Epidermal melanocyte (primary cell): ENCODE measurements around the gene DLG2.

Experiments
- DNase-seq: peaks from one replicate; pipeline ENCODE4 v3.0.0; 2011; ENCODE audit warnings: low spot score; ENCODE audit not compliant: insufficient read length

Gene DLG2

GRCh38 chr11:84295815-84296214, 1331.3 kb downstream of the DLG2 start:
- no peak for DNase-seq

DNA sequence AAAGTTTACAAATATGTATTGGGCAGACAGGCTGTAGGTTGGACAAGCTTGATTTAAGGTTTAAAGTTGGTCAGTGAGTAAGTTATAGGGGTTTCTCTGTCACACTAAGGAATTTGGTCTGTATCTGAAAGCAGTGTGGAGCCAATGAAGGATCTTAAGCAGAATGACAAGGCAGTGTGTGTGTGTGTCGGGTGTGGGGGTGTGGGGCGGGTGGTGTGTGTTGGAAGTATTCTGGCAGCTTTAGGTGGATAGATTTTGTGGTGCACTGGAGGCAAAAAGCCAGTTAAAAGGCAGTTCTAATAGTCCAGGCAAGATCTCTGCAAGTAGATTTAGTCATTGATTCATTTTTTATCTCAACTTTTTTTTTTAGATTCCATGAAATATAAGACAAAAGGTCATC, 1334.2 kb downstream of the DLG2 start:
- DNase-seq, result no peak

- no peak for DNase-seq
Observed at GRCh38 chr11:84292006-84292405, 1335.1 kb downstream of the DLG2 start.

DNA sequence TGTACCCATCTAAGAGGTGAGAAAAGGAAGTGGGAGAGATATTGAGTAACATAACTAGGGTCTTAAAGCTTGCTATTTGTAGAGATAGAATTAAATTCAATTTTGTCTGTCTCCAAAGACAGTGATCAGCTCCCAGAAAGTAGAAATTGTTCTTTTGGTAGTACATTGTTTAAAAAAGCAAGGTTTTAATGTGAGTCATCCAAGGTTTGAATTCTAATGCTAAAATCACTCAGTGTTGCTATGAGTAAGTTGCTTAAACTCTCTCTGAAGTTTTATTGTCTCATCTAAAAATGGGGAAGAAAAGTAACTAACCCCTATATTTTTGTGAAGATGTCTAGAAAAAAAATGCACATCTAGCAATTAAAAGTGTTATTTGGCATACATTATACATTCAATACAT, 1336.5 kb downstream of the DLG2 start:
- no peak for DNase-seq

GRCh38 chr11:84289381-84289906, 1337.7 kb downstream of the DLG2 start:
- DNase-seq, result no peak

GRCh38 chr11:84273541-84273940, 1353.6 kb downstream of the DLG2 start:
- DNase-seq, result no peak

GRCh38 chr11:84270466-84270865, 1356.7 kb downstream of the DLG2 start:
- DNase-seq, result no peak

DNA sequence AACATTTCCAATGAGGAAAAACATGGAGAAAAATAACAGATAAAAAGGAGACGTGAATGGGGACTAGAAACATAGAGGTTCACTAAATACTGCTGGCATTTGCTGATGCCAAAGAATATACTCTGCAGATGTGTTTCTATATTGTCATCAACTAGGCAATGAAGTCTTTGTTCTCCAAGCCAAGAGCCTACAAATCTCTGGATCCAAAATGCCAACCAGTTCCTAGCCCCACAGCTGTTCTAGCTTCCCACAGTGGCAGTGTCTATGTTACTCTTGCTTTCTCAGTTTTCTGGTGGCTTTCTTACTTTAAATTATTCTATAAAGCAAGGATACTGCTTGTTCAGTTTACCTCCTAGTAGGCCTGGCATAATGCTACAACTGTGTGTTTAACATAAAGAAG, 1363.1 kb downstream of the DLG2 start:
- DNase-seq, result no peak

- DNase-seq, result no peak
Observed at GRCh38 chr11:84261707-84262106, 1365.4 kb downstream of the DLG2 start.

DNA sequence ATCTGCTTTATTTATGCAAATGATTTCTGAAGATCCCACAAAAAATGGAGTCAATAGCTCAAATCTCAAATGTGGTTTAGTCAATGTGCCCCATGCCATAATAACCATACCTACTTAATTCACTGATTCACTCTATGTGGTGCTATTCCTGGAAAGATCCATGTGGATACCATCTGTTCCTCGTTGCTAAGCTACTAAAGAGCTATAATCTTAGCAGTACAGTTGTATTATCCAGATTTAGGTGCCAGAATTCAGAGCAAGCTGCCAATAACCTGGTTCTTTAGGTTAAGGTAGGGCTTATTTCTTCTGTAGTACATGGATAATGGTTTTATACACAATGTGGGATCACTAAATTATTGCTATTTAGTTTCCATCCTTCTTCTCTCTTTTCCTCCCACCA, 1366.3 kb downstream of the DLG2 start:
- DNase-seq, result no peak

DNA sequence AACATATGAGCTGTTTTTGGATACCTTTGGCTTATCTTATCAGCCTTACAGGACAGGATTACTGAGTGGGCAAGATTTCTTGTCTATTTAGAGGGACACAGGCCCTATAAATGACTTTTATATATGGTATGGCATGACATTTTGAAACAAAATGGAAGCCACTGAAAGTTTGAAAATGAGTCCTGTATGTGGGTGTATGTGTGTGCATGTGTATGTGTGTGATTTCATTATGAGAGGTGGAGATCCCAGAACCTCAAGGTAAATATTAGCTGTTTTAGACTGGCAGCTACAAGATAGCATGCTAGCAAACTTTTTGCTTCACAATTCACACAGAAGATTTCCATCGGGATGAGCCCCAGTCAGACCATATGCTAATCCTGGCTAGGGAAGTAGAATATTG, 1370.5 kb downstream of the DLG2 start:
- no peak for DNase-seq

DNA sequence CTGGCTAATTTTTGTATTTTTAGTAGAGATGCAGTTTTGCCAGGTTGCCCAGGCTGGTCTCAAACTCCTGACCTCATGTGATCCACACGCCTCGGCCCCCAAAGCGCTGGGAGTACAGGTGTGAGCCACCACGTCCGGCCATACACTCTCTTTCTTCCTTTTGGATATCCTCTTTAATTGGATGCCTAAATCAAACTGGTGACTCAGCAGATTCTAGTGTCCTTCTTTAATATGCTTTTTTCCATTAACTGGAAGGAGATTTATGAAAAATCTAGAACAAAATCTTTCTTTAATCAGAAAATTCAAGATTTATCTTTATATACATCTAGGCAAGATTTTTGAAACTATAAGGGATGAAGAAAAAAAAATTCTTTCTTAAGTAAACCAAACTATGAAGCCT, 1371.7 kb downstream of the DLG2 start:
- DNase-seq, result no peak

- DNase-seq, result no peak
Observed at GRCh38 chr11:84250834-84251613, 1376.1 kb downstream of the DLG2 start.

DNA sequence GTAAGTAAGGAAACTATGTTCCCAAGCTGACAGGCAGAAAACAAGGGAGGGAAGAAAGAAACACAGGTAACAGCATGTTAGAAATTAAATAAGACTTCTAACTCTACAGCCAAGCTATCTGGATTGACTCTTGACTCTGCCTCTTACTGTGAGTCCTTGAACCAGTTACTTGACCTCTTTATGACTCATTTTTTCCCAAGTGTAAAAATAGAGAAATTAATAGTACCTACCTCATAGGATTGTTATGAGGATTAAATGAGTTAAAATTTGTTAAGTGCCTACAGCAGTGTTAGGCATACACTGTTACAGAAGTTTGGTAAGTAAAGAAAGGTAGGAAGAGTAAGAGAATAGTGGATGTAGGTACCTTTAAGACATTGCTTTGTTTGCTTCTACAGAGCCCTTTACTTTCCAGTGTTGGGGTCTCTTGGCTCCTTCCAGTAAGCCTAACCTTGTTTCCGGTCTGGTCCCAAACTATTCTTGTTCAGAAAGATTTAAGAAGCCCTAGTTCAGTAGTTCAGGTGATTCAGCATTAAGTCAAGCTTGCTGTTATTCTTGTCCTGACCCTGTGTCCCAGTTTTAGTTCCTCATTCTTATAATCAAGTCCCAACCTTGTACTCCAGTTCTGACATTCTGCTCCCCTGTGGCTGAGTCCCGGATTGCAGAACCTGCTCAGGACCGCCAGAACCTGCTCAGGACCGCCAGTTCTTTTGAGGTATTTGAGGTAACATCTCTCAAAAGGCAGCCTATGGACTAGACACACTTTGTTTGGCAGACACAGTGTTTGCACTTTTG, 1377.6 kb downstream of the DLG2 start:
- no peak for DNase-seq

- DNase-seq, result no peak
Observed at GRCh38 chr11:84247926-84248325, 1379.2 kb downstream of the DLG2 start.

GRCh38 chr11:84247129-84247528, 1380.0 kb downstream of the DLG2 start:
- DNase-seq, result no peak

DNA sequence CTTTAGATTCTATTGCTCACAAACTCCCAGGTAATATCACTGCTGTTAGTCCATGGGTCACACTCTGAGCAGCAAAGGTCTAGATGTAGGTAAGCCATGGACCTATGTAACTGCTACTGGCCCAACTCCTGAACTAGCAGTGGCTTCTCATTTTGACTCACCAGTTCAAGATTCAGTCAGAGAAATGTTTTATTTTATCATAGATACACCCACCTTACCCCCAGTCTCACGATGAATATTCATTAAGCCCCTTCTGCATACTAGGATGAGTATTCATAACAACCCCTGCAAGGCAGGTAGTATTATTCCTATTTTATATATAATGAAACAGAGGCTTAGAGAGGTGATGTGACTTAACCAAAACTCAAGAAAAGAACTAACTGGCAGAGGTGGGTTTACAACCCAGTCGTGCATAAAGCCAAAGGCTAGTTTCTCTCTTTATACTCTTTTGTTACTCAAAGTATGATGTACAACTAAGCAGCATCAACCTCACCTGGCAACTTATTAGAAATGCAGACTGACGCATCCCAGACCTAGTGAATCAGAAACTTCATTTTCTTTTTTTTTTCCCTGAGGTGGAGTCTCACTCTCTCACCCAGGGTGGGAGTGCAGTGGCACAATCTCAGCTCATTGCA, 1383.4 kb downstream of the DLG2 start:
- DNase-seq, result no peak

DNA sequence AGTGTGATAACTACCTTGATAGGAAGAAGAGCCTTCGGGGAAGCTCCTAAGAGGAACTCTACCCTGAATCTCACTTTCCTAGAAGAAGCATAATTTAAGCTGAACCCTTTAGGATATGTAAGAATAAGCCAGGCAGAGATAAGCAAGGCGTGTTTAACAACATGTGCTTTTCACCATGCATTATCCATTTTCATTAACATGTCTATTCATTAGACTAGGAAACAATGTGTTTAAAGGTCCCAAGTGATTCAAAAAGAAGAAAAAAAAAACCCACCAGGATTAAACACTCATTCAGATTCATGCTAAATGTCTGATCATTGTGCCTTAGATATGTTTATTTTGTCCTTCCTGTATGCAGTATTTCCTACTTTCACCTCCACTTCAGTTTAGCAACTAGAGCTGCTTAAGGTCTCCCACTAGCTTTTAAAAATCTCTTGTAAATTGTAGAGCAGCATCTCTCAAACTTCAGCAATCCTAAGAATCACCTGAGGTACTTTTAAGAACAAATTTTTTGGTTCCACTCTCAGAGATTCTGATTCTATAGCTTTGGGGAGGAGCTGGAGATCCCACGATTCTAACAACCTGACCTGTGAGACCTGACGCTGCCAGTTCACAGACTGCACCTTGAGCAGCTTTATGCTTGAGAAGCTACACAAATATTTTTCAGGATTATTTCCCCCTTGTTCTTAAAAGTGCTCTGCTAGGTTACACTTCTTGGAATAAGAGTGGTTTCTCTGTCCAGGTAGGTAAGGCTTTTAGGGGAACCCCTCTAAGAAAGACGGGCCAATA, 1385.6 kb downstream of the DLG2 start:
- DNase-seq, result no peak

- no peak for DNase-seq
Observed at GRCh38 chr11:84240847-84241246, 1386.3 kb downstream of the DLG2 start.

DNA sequence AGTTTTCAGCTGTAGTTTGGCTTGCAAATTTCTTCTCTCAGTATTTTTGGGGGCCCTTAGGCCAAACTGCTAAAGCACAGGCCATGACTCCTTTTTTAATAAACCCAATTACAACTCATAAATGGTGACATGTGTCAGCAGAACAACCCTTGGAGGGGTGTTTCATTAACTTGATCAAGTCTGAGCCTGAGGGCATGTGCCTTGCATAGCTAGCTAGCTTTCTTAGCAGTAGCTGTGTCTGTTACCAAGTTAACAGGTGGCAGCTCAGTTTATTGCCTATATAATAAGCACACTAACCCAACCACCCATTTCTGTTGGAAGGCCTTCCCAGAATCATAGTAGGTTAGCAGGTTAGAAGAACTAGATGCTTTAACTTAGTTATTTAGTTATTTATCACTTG, 1390.7 kb downstream of the DLG2 start:
- no peak for DNase-seq

- no peak for DNase-seq
Observed at GRCh38 chr11:84234462-84235202, 1392.5 kb downstream of the DLG2 start.
